ENCODE measurements around the gene SLC25A29. TPM values are rescaled to one million over a fixed set of nuclear protein-coding genes. Genes with fewer than 3 reads are reported as not detected.
"Not testable (repeated sequence)": the region's sequence is repeated elsewhere in the genome, so short reads cannot be mapped to it uniquely, and the experiment has no call there.

Gene SLC25A29
- polyA plus RNA-seq, 1 donor (not counting 4 experiments of a cell fraction or from before 2014, with no cell fraction given) = 16.3 TPM

DNA sequence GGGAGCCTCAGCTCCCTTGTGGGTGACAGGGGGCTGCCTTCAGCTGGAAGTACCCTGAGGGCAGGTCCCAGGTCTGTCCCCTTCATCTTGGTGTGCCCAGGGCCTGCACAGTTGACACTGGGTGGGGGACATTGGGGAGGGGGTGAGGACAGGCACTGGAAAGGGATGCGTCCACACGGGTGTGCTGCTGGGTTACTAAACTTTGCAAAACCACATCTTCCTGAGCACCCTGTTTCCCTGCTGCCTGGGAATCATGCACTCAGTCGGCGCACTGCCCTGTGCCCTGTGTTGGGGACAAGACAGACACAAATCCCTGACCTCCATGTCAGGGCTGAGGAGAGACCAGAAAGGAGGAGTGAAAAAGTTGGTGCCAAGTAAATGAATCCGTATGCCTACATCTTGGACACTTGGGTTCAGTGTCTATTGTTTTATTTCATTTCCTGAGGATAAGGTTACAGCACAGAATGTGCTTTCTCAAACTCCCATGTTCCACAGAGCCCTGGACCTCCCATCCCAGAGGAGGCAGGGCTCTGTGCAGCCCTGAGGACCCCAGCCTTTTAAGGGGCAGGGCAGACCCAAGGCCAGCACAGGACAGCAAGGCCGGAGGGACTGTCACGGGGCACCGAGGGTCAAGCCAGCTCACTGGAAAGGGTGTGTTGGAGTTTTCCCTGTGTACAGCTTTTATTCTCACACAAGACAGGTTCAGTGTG, 2.9 kb upstream of the SLC25A29 start:
- no peaks in the 10 kb centered on the region for H4K20me1 ChIP-seq (ENCODE audit: control insufficient read depth, extremely low read depth, insufficient read depth, low read length)
- no peak overlapping the region for H2AFZ ChIP-seq (ENCODE audit: control insufficient read depth, low read length)
- TF ChIP-seq, protein P1, sequence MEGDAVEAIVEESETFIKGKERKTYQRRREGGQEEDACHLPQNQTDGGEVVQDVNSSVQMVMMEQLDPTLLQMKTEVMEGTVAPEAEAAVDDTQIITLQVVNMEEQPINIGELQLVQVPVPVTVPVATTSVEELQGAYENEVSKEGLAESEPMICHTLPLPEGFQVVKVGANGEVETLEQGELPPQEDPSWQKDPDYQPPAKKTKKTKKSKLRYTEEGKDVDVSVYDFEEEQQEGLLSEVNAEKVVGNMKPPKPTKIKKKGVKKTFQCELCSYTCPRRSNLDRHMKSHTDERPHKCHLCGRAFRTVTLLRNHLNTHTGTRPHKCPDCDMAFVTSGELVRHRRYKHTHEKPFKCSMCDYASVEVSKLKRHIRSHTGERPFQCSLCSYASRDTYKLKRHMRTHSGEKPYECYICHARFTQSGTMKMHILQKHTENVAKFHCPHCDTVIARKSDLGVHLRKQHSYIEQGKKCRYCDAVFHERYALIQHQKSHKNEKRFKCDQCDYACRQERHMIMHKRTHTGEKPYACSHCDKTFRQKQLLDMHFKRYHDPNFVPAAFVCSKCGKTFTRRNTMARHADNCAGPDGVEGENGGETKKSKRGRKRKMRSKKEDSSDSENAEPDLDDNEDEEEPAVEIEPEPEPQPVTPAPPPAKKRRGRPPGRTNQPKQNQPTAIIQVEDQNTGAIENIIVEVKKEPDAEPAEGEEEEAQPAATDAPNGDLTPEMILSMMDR (optimal IDR thresholded peaks at IDR 0.05 in 1 of 3, IDR thresholded peaks at IDR 0.05 in 1 of 3, conservative IDR thresholded peaks at IDR 0.05 in 1 of 3; ENCODE audit: extremely low read depth in 1 of 3, insufficient read depth in 2 of 3, low read length in 3 of 3) = peak in 1 of 3 experiments; percentile 32
- no peak for TF ChIP-seq EZH2 (IDR thresholded peaks at IDR 0.05; ENCODE audit: low read length)
- H3K4me2 ChIP-seq (ENCODE audit: control insufficient read depth, extremely low read depth, insufficient read depth, low read depth, low read length) = no peak overlapping the region
- H3K27ac ChIP-seq (ENCODE audit: control insufficient read depth, insufficient read depth, low read length) = no peak overlapping the region
- DNase-seq (ENCODE audit: low read depth, low spot score) (no peak), FAIRE-seq (no peak)
- no peak overlapping the region for H3K4me3 ChIP-seq (ENCODE audit: control insufficient read depth in 2 of 3, extremely low read depth in 1 of 3, insufficient read depth in 2 of 3, low read depth in 1 of 3, low read length in 3 of 3)
- peaks cover 4% of the 10 kb centered on the region for H3K79me2 ChIP-seq (ENCODE audit: control insufficient read depth, insufficient read depth, low read length)
- peaks cover 14% of the 10 kb centered on the region for H3K4me1 ChIP-seq (ENCODE audit: control insufficient read depth, extremely low read depth, insufficient read depth, low read length)
- no peak overlapping the region for H3K9ac ChIP-seq (ENCODE audit: control insufficient read depth, extremely low read depth, insufficient read depth, low read length)
- no peaks in the 10 kb centered on the region for H3K9me3 ChIP-seq (ENCODE audit: control insufficient read depth, low read depth, low read length)
- H3K36me3 ChIP-seq (ENCODE audit: control insufficient read depth in 2 of 2, extremely low read depth in 1 of 2, insufficient read depth in 2 of 2, low read length in 2 of 2) = no peaks in the 10 kb centered on the region
- H3K27me3 ChIP-seq (ENCODE audit: control insufficient read depth, extremely low read depth, insufficient read depth, low read length) = no peaks in the 10 kb centered on the region
- dilution Hi-C loops (cut with MboI; ENCODE audit: extremely low pct_ligation_motif_present, low sequenced_read_pairs) = no loop called here
- H3K9me1 ChIP-seq (ENCODE audit: control insufficient read depth, extremely low read depth, insufficient read depth, low read length) = no peaks in the 10 kb centered on the region

DNA sequence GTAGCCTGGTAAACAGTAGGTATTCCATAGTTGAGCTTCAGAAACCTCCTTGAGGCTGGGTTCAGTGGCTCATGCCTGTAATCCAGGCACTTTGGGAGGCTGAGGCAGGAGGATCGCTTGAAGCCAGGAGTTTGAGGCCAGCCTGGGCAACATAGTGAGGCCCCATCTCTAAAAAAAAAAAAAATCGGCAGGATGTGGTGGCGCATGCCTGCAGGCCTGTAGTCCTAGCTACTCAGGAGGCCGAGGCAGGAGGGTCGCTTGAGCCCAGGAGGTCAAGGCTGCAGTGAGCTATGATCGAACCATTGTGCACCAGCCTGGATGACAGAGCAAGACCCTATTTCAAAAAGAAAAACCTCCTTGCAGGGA, 2.2 kb upstream of the SLC25A29 start:
- H3K27ac ChIP-seq (ENCODE audit: control insufficient read depth, insufficient read depth, low read length); H3K36me3 ChIP-seq (ENCODE audit: control insufficient read depth in 2 of 2, extremely low read depth in 1 of 2, insufficient read depth in 2 of 2, low read length in 2 of 2); H3K9me3 ChIP-seq (ENCODE audit: control insufficient read depth, low read depth, low read length); H2AFZ ChIP-seq (ENCODE audit: control insufficient read depth, low read length); H3K9me1 ChIP-seq (ENCODE audit: control insufficient read depth, extremely low read depth, insufficient read depth, low read length); H3K4me2 ChIP-seq (ENCODE audit: control insufficient read depth, extremely low read depth, insufficient read depth, low read depth, low read length); H3K4me3 ChIP-seq (ENCODE audit: control insufficient read depth in 2 of 3, extremely low read depth in 1 of 3, insufficient read depth in 2 of 3, low read depth in 1 of 3, low read length in 3 of 3); FAIRE-seq; dilution Hi-C loops (cut with MboI; ENCODE audit: extremely low pct_ligation_motif_present, low sequenced_read_pairs); DNase-seq (ENCODE audit: low read depth, low spot score); H3K9ac ChIP-seq (ENCODE audit: control insufficient read depth, extremely low read depth, insufficient read depth, low read length); H3K27me3 ChIP-seq (ENCODE audit: control insufficient read depth, extremely low read depth, insufficient read depth, low read length); H4K20me1 ChIP-seq (ENCODE audit: control insufficient read depth, extremely low read depth, insufficient read depth, low read length); H3K79me2 ChIP-seq (ENCODE audit: control insufficient read depth, insufficient read depth, low read length): not testable (repeated sequence)
- H3K4me1 ChIP-seq (ENCODE audit: control insufficient read depth, extremely low read depth, insufficient read depth, low read length) = peaks cover 11% of the 10 kb centered on the region
